AG04450 (cell line): ENCODE results near the gene CREM. TPM values are rescaled to one million over a fixed set of nuclear protein-coding genes. Genes with fewer than 3 reads are reported as not detected.

Experiments
- CTCF ChIA-PET: fragments of 300-600, 350-600 bp; formaldehyde crosslinking; extraction: SDS; loops from one replicate; lab custom pipeline; 2022; ENCODE audit warnings: antibody characterized with exemption, inconsistent platforms; lab: Charles Lee
- POLR2A ChIA-PET: fragments of 350-600 bp; formaldehyde crosslinking; extraction: SDS; loops from one replicate; lab custom pipeline; 2021; ENCODE audit warnings: antibody characterized with exemption, inconsistent platforms; lab: Yijun Ruan, JAX
- DNase-seq: peaks from one replicate; pipeline ENCODE4 v3.0.0-alpha.2; 2011; ENCODE audit warnings: low read depth, low spot score
- H3K27ac ChIP-seq: one replicate; pipeline ENCODE4 v1.5.1; 2012; ENCODE audit warnings: low read depth, low read length, control low read depth
- H3K27me3 ChIP-seq: one replicate; pipeline ENCODE4 v1.6.0; 2012; ENCODE audit warnings: low read length; ENCODE audit not compliant: control insufficient read depth, insufficient read depth
- H3K4me3 ChIP-seq: 2 replicates; pipeline ENCODE4 v1.5.1; 2011; ENCODE audit warnings: mild to moderate bottlenecking, low read depth, low read length, control low read depth
- H3K9me3 ChIP-seq: 2 replicates; pipeline ENCODE4 v1.5.1; 2012; ENCODE audit warnings: low read length; ENCODE audit not compliant: control insufficient read depth, insufficient read depth
- CTCF ChIP-seq: IDR thresholded peaks from 2 replicates; pipeline ENCODE4 v1.5.1; 2011; ENCODE audit warnings: low read depth, low read length, control low read depth, inconsistent platforms
- polyA plus RNA-seq: library from polyadenylated mRNA; depleted of rRNA; stranded (reverse); fragments of >200 nt; gene quantifications from 2 replicates; pipeline ENCODE4 v1.2.3, GENCODE V29; 2011

CREM gene
- polyA plus RNA-seq, 1 experiment: 48.2 TPM

- POLR2A ChIA-PET: no interaction called here
- Histone ChIP-seq H3K4me3 (no peak overlapping the region), H3K9me3 (no peaks in the 10 kb centered on the region), H3K27ac (no peak overlapping the region), H3K27me3 (no peaks in the 10 kb centered on the region)
- CTCF ChIA-PET: interaction anchor here (2.1 to 5.0 kb wide), 3 partner anchors 11 to 80 kb away, joined by 6 to 58 read pairs (median 6); partner anchors contain the start of gene CREM
- no peak for DNase-seq
- no peak for TF ChIP-seq CTCF
Observed at GRCh38 chr10:35206274-35206673, 79.6 kb downstream of the CREM start.

- H3K27ac ChIP-seq: no peak overlapping the region
- CTCF ChIA-PET: interaction anchor here (1.1 to 2.1 kb wide), 3 partner anchors 10 to 82 kb away, joined by 4 to 11 read pairs (median 6); partner anchors contain the start of gene CREM
- DNase-seq: no peak
- POLR2A ChIA-PET: no interaction called here
- no peak overlapping the region for H3K4me3 ChIP-seq
- H3K27me3 ChIP-seq: no peaks in the 10 kb centered on the region
- no peaks in the 10 kb centered on the region for H3K9me3 ChIP-seq
- no peak for TF ChIP-seq CTCF
Observed at GRCh38 chr10:35208536-35208935, 81.9 kb downstream of the CREM start.

- Histone ChIP-seq H3K4me3 (no peak overlapping the region), H3K27ac (no peak overlapping the region), H3K9me3 (no peaks in the 10 kb centered on the region), H3K27me3 (no peaks in the 10 kb centered on the region)
- POLR2A ChIA-PET: interaction anchor here (0.7 kb wide), 1 partner anchor 202 kb away, joined by 3 read pairs; no protein-coding TSS in a partner anchor
- no peak for TF ChIP-seq CTCF
- CTCF ChIA-PET: interaction anchor here (0.6 to 2.1 kb wide), 4 partner anchors 9 to 83 kb away, joined by 4 to 11 read pairs (median 5); partner anchors contain the start of gene CREM
- DNase-seq: no peak
Observed at GRCh38 chr10:35208949-35209613, 82.4 kb downstream of the CREM start.

- no peak overlapping the region for H3K27ac ChIP-seq
- DNase-seq: no peak
- POLR2A ChIA-PET: no interaction called here
Observed at GRCh38 chr10:35210961-35211360, 84.3 kb downstream of the CREM start.

More at GRCh38 chr10:35210961-35211360, 84.3 kb downstream of the CREM start:
- Histone ChIP-seq H3K9me3 (no peaks in the 10 kb centered on the region), H3K27me3 (no peaks in the 10 kb centered on the region), H3K4me3 (no peak overlapping the region)
- TF ChIP-seq CTCF: no peak
- CTCF ChIA-PET: interaction anchor here (2.1 to 2.5 kb wide), 2 partner anchors 15 to 90 kb away, joined by 11 to 14 read pairs; no protein-coding TSS in a partner anchor
